ENCODE measurements around the gene GATD1.

The GATD1 gene

GRCh38 chr11:803770-804598 is 26.7 kb upstream of the GATD1 start:
- CTCF ChIA-PET, result interaction anchor here (0.7 kb wide), 1 partner anchor 58 kb away, joined by 3 read pairs; no protein-coding TSS in a partner anchor

DNA sequence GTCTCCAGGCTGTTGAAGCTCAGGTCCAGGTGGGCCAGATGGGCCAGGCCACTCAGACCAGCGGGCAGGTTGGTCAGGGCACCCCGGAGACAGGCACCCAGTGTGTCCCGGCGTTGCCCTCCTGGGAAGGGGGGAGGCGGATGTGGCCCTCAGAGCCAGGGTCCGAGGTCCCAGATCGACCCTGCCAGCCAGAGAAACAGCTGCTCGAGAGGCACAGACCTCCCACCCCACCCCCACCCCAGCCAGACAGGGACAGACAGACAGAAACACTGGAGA is 26.1 kb upstream of the GATD1 start:
- peak overlapping the region; percentile 97 for H3K27ac ChIP-seq

More at GRCh38 chr11:803770-804598, 26.7 kb upstream of the GATD1 start:
- peak; percentile 72 for DNase-seq (ENCODE audit: low spot score)
- TF ChIP-seq CTCF (conservative IDR thresholded peaks at IDR 0.05; ENCODE audit: low read depth), result no peak
- H3K27ac ChIP-seq, result peak overlapping the region; percentile 97
- POLR2A ChIA-PET (ENCODE audit: low non-redundant PET), result interaction anchor here (0.5 to 1.1 kb wide), 2 partner anchors 18 to 20 kb away, joined by 3 to 6 read pairs; no protein-coding TSS in a partner anchor

GRCh38 chr11:802693-803466 is 25.6 kb upstream of the GATD1 start:
- POLR2A ChIA-PET (ENCODE audit: low non-redundant PET), result no interaction called here
- H3K27ac ChIP-seq, result peak overlapping the region; percentile 97
- no peak for TF ChIP-seq CTCF (conservative IDR thresholded peaks at IDR 0.05; ENCODE audit: low read depth)
- CTCF ChIA-PET, result interaction anchor here (0.7 kb wide), 1 partner anchor 57 kb away, joined by 3 read pairs; no protein-coding TSS in a partner anchor
- no peak for DNase-seq (ENCODE audit: low spot score)

More for the DNA sequence above, 26.1 kb upstream of the GATD1 start:
- ChIA-PET POLR2A (ENCODE audit: low non-redundant PET) (no interaction called here), CTCF (interaction anchor here (0.7 kb wide), 1 partner anchor 57 kb away, joined by 3 read pairs; no protein-coding TSS in a partner anchor)
- TF ChIP-seq CTCF (conservative IDR thresholded peaks at IDR 0.05; ENCODE audit: low read depth), result no peak
- no peak for DNase-seq (ENCODE audit: low spot score)

DNA sequence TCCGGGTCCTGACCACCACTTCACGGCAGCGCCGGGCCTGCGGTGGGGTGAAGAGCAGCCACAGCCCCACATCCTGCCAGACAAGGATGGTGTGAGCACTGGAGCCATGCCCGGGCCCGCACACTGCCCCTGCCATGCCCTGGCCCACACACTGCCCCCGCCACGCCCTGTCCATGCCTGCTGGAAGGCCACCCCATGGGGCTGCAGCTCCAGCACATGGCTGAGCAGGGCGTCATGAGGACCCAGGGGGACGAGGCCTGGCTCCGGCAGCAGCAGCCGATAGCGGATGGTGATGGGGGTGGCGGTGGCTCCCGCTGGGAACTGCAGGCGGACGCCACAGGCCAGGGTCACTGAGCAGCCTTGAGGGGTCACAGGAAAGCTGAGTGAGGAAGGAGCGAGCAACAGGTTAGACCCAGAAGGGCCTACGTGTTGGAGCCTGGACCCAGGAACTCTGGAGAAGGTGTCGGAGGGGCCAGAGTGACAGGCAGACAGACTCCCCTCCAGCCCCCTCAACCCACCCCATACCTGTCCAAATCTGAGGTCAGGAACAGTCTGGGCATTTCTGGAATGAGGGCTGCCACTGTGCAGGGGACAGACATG is 24.8 kb upstream of the GATD1 start:
- POLR2A ChIA-PET (ENCODE audit: low non-redundant PET), result no interaction called here
- DNase-seq (ENCODE audit: low spot score), result no peak
- no peak for TF ChIP-seq CTCF (conservative IDR thresholded peaks at IDR 0.05; ENCODE audit: low read depth)
- CTCF ChIA-PET, result no interaction called here
- peak overlapping the region; percentile 97 for H3K27ac ChIP-seq

- CTCF ChIA-PET, result no interaction called here
- POLR2A ChIA-PET (ENCODE audit: low non-redundant PET), result no interaction called here
- H3K27ac ChIP-seq, result no peak overlapping the region
- TF ChIP-seq CTCF (conservative IDR thresholded peaks at IDR 0.05; ENCODE audit: low read depth), result no peak
- DNase-seq (ENCODE audit: low spot score), result no peak
Measured at GRCh38 chr11:801097-801780, 24.0 kb upstream of the GATD1 start.

- POLR2A ChIA-PET (ENCODE audit: low non-redundant PET), result no interaction called here
- CTCF ChIA-PET, result no interaction called here
- TF ChIP-seq CTCF (conservative IDR thresholded peaks at IDR 0.05; ENCODE audit: low read depth), result no peak
- H3K27ac ChIP-seq, result no peak overlapping the region
- no peak for DNase-seq (ENCODE audit: low spot score)
Measured at GRCh38 chr11:800473-800872, 23.2 kb upstream of the GATD1 start.

Data from RWPE1 (cell line).